Uterus (tissue), 2 donors: Measurements from ENCODE around the gene ERLEC1.

ENCODE experiments used
- CTCF ChIP-seq, 4 experiments: fragments of 200-600 bp in 2 of 4; fragments of 450-650 bp in 2 of 4; sonication (generic) in 2 of 4; IDR thresholded peaks; one replicate each; pipeline ENCODE4 v1.5.1; 2016 to 2019; ENCODE audit warnings: antibody characterized with exemption in 4 of 4, mild to moderate bottlenecking in 2 of 4, moderate library complexity in 1 of 4
- POLR2A ChIP-seq, 2 donors: fragments of 450-650 bp; IDR thresholded peaks; one replicate each; pipeline ENCODE4 v1.6.1; 2016; ENCODE audit warnings: antibody characterized with exemption in 2 of 2, mild to moderate bottlenecking in 1 of 2, moderate library complexity in 1 of 2

DNA sequence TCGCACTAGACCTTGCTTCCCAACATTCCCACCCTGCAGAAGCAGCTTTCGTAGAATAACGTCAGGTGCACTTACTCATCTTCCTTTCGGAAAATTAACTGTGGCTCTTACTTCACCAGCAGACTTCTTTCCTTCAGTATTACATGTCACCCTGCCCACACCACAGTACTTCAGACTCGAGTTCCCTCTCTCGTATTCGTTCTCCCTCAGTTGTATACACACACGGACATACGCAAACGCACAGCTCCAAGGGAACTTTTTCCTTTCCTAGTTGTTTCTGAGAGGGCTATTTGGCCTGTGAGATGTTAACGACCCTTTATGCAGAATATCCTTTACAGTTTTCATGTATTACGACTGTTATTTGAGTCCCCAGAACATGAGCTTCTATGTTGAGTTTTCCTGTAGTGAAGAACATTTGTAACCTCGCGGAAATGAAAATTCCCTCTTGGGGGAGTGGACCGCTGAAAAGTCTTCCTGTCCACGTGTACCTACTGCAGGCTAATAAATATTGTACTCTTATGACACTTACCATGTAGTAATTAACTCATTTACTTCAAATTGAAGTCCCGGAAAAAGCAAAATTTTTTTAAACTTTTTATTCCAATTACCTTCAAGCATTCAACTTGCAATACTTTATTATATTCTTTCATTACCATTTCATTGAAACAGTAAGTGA lies 908 bp downstream of the ERLEC1 start:
- TF ChIP-seq CTCF (IDR thresholded peaks at IDR 0.05): no peak
- no peak for TF ChIP-seq POLR2A (IDR thresholded peaks at IDR 0.05)
